CD4-positive, alpha-beta T cell treated with Interleukin-12 subunit alpha and Interleukin-12 subunit beta, for 1 hour (primary cell): ENCODE results near the gene CGNL1.
A peak's percentile ranks its signal among the peaks of the same experiment; 100 is the strongest.

ENCODE experiments used
- DNase-seq: peaks from one replicate; pipeline ENCODE4 v3.0.0-alpha.2; 2020

The CGNL1 gene

GRCh38 chr15:57375827-57376695 lies at the start of gene CGNL1:
CGNL1 (plus strand) TSS chr15:57376505; CDS start chr15:57438000, 61,495 bp downstream.
- no peak for DNase-seq

- DNase-seq: no peak
These were observed 48.3 kb upstream of the CGNL1 start for GRCh38 chr15:57327985-57328471.

GRCh38 chr15:57328479-57328878 lies 47.8 kb upstream of the CGNL1 start:
- no peak for DNase-seq

GRCh38 chr15:57328897-57329296 lies 47.4 kb upstream of the CGNL1 start:
- DNase-seq: no peak

- no peak for DNase-seq
These were observed 46.5 kb upstream of the CGNL1 start for GRCh38 chr15:57329582-57330367.

- no peak for DNase-seq
These were observed 45.5 kb upstream of the CGNL1 start for GRCh38 chr15:57330619-57331340.

GRCh38 chr15:57332326-57332725 lies 44.0 kb upstream of the CGNL1 start:
- DNase-seq: no peak

GRCh38 chr15:57333487-57333886 lies 42.8 kb upstream of the CGNL1 start:
- DNase-seq: no peak

- DNase-seq: no peak
These were observed 42.0 kb upstream of the CGNL1 start for GRCh38 chr15:57334257-57334656.

GRCh38 chr15:57335293-57335715 lies 41.0 kb upstream of the CGNL1 start:
- DNase-seq: no peak

- no peak for DNase-seq
These were observed 40.6 kb upstream of the CGNL1 start for GRCh38 chr15:57335719-57336118.

GRCh38 chr15:57337868-57338411 lies 38.4 kb upstream of the CGNL1 start:
- DNase-seq: no peak

GRCh38 chr15:57339321-57339720 lies 37.0 kb upstream of the CGNL1 start:
- no peak for DNase-seq

- DNase-seq: peak; percentile 22
These were observed 35.5 kb upstream of the CGNL1 start for GRCh38 chr15:57340682-57341259.

GRCh38 chr15:57343048-57343447 lies 33.3 kb upstream of the CGNL1 start:
- no peak for DNase-seq

- DNase-seq: no peak
These were observed 32.8 kb upstream of the CGNL1 start for GRCh38 chr15:57343498-57343897.

- DNase-seq: no peak
These were observed 32.0 kb upstream of the CGNL1 start for GRCh38 chr15:57344282-57344681.

GRCh38 chr15:57345584-57345983 lies 30.7 kb upstream of the CGNL1 start:
- no peak for DNase-seq

- DNase-seq: no peak
These were observed 28.2 kb upstream of the CGNL1 start for GRCh38 chr15:57348081-57348480.

GRCh38 chr15:57352535-57353316 lies 23.6 kb upstream of the CGNL1 start:
- no peak for DNase-seq

GRCh38 chr15:57353317-57353804 lies 22.9 kb upstream of the CGNL1 start:
- no peak for DNase-seq
